Neural cell (in vitro differentiated cells): Measurements from ENCODE around the gene TLCD2. TPM values are rescaled to one million over a fixed set of nuclear protein-coding genes. Genes with fewer than 3 reads are reported as not detected.
"Not testable (repeated sequence)": the region's sequence is repeated elsewhere in the genome, so short reads cannot be mapped to it uniquely, and the experiment has no call there.

ENCODE experiments used
- H2AFZ ChIP-seq: fragments of 200-600, 300-800 bp; sonication (generic), shearing (Covaris generic); 2 replicates; pipeline ENCODE4 v1.6.0; 2014; ENCODE audit warnings: low read depth, mild to moderate bottlenecking, antibody characterized with exemption, low read length, moderate library complexity
- H3F3A ChIP-seq: fragments of 200-600 bp; shearing (Covaris generic); 2 replicates; pipeline ENCODE4 v1.6.1; 2016; ENCODE audit warnings: mild to moderate bottlenecking, moderate library complexity, mixed read lengths, antibody characterized with exemption, low read length; ENCODE audit not compliant: insufficient read depth, poor library complexity, severe bottlenecking
- H3K27ac ChIP-seq: fragments of 200-600, 300-800 bp; sonication (generic), shearing (Covaris generic); 2 replicates; pipeline ENCODE4 v1.5.1; 2014; ENCODE audit warnings: mild to moderate bottlenecking, low read length, moderate library complexity
- H3K27me3 ChIP-seq: fragments of 300-800, 200-600 bp; sonication (generic), shearing (Covaris generic); 2 replicates; pipeline ENCODE4 v1.6.0; 2014; ENCODE audit warnings: mild to moderate bottlenecking, low read depth, low read length, moderate library complexity; ENCODE audit not compliant: insufficient read depth
- H3K36me3 ChIP-seq: fragments of 300-800, 200-600 bp; sonication (generic), shearing (Covaris generic); 2 replicates; pipeline ENCODE4 v1.5.1; 2014; ENCODE audit warnings: mild to moderate bottlenecking, antibody characterized with exemption, low read length, moderate library complexity; ENCODE audit not compliant: insufficient read depth
- H3K4me2 ChIP-seq: fragments of 300-800, 200-600 bp; sonication (generic), shearing (Covaris generic); 2 replicates; pipeline ENCODE4 v1.6.0; 2014; ENCODE audit warnings: mild to moderate bottlenecking, low read length
- H3K4me3 ChIP-seq: fragments of 300-800, 200-600 bp; sonication (generic), shearing (Covaris generic); 2 replicates; pipeline ENCODE4 v1.5.1; 2014; ENCODE audit warnings: mild to moderate bottlenecking, low read length, moderate library complexity
- H3K79me2 ChIP-seq: fragments of 200-600 bp; shearing (Covaris generic); replicated peaks from 2 replicates; pipeline ENCODE4 v1.6.0; 2014; ENCODE audit warnings: mild to moderate bottlenecking, low read length, moderate library complexity; ENCODE audit not compliant: insufficient read depth
- H3K9ac ChIP-seq: fragments of 300-800, 200-600 bp; sonication (generic), shearing (Covaris generic); 2 replicates; pipeline ENCODE4 v1.6.1; 2016; ENCODE audit warnings: mild to moderate bottlenecking, low read length, mixed read lengths
- H3K9me2 ChIP-seq: fragments of 200-600 bp; shearing (Covaris generic); 2 replicates; pipeline ENCODE4 v1.6.1; 2016; ENCODE audit warnings: mild to moderate bottlenecking, low read length, mixed read lengths; ENCODE audit not compliant: insufficient read depth
- H3K9me3 ChIP-seq: fragments of 200-600, 300-800 bp; sonication (generic), shearing (Covaris generic); 2 replicates; pipeline ENCODE4 v1.6.1; 2016; ENCODE audit warnings: mild to moderate bottlenecking, mixed run types, low read length, moderate library complexity, mixed read lengths
- H4K20me1 ChIP-seq: fragments of 200-600 bp; shearing (Covaris generic); 2 replicates; pipeline ENCODE4 v1.6.1; 2016; ENCODE audit warnings: mild to moderate bottlenecking, mixed run types; ENCODE audit not compliant: insufficient read depth
- EP300 ChIP-seq: fragments of 450-650 bp; conservative IDR thresholded peaks from 2 replicates; pipeline ENCODE4 v1.6.1; 2014; ENCODE audit warnings: antibody characterized with exemption, mild to moderate bottlenecking, moderate library complexity; ENCODE audit not compliant: poor library complexity, severe bottlenecking
- EZH2 ChIP-seq: fragments of 200-600, 300-800 bp; shearing (Covaris generic), sonication (generic); IDR thresholded peaks from 2 replicates; pipeline ENCODE4 v1.6.1; 2014; ENCODE audit warnings: antibody characterized with exemption, low read length, borderline replicate concordance, mild to moderate bottlenecking; ENCODE audit not compliant: insufficient read depth, poor library complexity, severe bottlenecking
- MXI1 ChIP-seq: fragments of 450-650 bp; conservative IDR thresholded peaks from 2 replicates; pipeline ENCODE4 v1.6.1; 2014; ENCODE audit warnings: antibody characterized with exemption, mild to moderate bottlenecking; ENCODE audit not compliant: poor library complexity, severe bottlenecking
- POLR2AphosphoS5 ChIP-seq: IDR thresholded peaks from 2 replicates; pipeline ENCODE4 v1.6.1; 2012
- RAD21 ChIP-seq: fragments of 450-650 bp; conservative IDR thresholded peaks from 2 replicates; pipeline ENCODE4 v1.6.1; 2014; ENCODE audit warnings: antibody characterized with exemption, mild to moderate bottlenecking, moderate library complexity
- SMC3 ChIP-seq: fragments of 450-650 bp; conservative IDR thresholded peaks from 2 replicates; pipeline ENCODE4 v1.6.1; 2014; ENCODE audit warnings: antibody characterized with exemption, mild to moderate bottlenecking, moderate library complexity; ENCODE audit not compliant: poor library complexity
- TAF1 ChIP-seq: IDR thresholded peaks from 2 replicates; pipeline ENCODE4 v1.6.1; 2012; ENCODE audit warnings: low read depth
- polyA plus RNA-seq: library from polyadenylated mRNA; depleted of rRNA; stranded (reverse); fragments of >200 nt; gene quantifications from 2 replicates; pipeline ENCODE4 v1.2.3, GENCODE V29; 2014
- TF ChIP-seq, protein P1 (sequence below): fragments of 450-650 bp; IDR thresholded peaks from 2 replicates; pipeline ENCODE4 v1.5.1; 2014; ENCODE audit warnings: antibody characterized with exemption, mild to moderate bottlenecking, moderate library complexity; ENCODE audit not compliant: poor library complexity, severe bottlenecking
- TF ChIP-seq, protein P2 (sequence below): IDR thresholded peaks from 2 replicates; pipeline ENCODE4 v1.6.1; 2012; ENCODE audit warnings: borderline replicate concordance

TLCD2 gene
- polyA plus RNA-seq, 1 donor from 2014 or later = 0.14 TPM

DNA sequence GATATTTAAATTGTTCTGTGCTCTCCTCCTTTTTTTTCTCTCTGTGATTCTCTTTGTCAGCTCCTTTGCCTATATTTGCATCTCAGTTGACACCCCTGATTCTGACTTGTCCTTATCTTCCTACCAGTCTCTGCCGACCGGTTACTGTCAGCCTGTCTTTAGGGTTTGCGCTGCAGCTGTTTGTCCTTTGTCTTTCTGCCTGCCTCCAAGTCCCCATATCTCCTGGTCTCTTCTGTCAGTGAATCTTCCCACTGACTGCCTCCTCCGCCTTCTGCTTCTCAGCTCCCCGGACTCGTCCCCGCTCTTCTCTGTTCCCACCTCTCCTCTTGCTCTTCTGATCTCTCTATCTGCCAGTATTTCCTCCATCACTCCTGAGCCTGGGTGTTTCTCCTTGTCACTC is 5.2 kb downstream of the TLCD2 start:
- Histone ChIP-seq H3K9me2 (no peaks in the 10 kb centered on the region), H3K9me3 (no peaks in the 10 kb centered on the region), H3K27ac (no peak overlapping the region), H4K20me1 (no peaks in the 10 kb centered on the region), H3K4me2 (no peak overlapping the region), H3K27me3 (peaks cover 9% of the 10 kb centered on the region), H3K79me2 (no peaks in the 10 kb centered on the region), H3F3A (no peaks in the 10 kb centered on the region), H2AFZ (no peak overlapping the region), H3K36me3 (no peaks in the 10 kb centered on the region), H3K9ac (no peak overlapping the region), H3K4me3 (no peak overlapping the region)
- TF ChIP-seq SMC3 (no peak), RAD21 (no peak), EZH2 (no peak), EP300 (no peak), MXI1 (no peak)
- TF ChIP-seq, protein P1, sequence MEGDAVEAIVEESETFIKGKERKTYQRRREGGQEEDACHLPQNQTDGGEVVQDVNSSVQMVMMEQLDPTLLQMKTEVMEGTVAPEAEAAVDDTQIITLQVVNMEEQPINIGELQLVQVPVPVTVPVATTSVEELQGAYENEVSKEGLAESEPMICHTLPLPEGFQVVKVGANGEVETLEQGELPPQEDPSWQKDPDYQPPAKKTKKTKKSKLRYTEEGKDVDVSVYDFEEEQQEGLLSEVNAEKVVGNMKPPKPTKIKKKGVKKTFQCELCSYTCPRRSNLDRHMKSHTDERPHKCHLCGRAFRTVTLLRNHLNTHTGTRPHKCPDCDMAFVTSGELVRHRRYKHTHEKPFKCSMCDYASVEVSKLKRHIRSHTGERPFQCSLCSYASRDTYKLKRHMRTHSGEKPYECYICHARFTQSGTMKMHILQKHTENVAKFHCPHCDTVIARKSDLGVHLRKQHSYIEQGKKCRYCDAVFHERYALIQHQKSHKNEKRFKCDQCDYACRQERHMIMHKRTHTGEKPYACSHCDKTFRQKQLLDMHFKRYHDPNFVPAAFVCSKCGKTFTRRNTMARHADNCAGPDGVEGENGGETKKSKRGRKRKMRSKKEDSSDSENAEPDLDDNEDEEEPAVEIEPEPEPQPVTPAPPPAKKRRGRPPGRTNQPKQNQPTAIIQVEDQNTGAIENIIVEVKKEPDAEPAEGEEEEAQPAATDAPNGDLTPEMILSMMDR = no peak
- TF ChIP-seq, protein P2, sequence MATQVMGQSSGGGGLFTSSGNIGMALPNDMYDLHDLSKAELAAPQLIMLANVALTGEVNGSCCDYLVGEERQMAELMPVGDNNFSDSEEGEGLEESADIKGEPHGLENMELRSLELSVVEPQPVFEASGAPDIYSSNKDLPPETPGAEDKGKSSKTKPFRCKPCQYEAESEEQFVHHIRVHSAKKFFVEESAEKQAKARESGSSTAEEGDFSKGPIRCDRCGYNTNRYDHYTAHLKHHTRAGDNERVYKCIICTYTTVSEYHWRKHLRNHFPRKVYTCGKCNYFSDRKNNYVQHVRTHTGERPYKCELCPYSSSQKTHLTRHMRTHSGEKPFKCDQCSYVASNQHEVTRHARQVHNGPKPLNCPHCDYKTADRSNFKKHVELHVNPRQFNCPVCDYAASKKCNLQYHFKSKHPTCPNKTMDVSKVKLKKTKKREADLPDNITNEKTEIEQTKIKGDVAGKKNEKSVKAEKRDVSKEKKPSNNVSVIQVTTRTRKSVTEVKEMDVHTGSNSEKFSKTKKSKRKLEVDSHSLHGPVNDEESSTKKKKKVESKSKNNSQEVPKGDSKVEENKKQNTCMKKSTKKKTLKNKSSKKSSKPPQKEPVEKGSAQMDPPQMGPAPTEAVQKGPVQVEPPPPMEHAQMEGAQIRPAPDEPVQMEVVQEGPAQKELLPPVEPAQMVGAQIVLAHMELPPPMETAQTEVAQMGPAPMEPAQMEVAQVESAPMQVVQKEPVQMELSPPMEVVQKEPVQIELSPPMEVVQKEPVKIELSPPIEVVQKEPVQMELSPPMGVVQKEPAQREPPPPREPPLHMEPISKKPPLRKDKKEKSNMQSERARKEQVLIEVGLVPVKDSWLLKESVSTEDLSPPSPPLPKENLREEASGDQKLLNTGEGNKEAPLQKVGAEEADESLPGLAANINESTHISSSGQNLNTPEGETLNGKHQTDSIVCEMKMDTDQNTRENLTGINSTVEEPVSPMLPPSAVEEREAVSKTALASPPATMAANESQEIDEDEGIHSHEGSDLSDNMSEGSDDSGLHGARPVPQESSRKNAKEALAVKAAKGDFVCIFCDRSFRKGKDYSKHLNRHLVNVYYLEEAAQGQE = no peak

DNA sequence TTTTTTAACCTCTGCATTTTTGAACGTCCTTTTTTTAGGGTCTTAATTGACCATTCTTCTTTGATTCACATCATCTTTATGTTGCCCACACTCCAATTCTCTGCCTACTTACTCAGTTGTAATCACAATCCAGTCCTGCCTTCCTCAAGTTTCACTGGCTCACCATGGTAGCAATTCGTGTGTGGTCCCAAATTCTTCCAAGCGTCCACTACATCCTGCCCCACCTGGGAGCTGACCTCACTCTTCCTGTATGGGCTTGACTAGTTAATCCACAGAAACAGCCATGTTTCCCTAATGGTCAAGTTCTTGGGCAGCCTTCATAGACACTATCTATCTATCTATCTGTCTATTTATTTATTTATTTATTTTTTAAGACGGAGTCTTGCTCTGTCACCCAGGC is 7.1 kb downstream of the TLCD2 start:
- H2AFZ ChIP-seq = no peak overlapping the region
- H3K27ac ChIP-seq = no peak overlapping the region
- TF ChIP-seq, protein P1 = no peak
- no peak for TF ChIP-seq EZH2
- no peak for TF ChIP-seq RAD21
- TF ChIP-seq, protein P2 = no peak
- no peak for TF ChIP-seq EP300
- no peak for TF ChIP-seq POLR2AphosphoS5
- no peak for TF ChIP-seq TAF1
- TF ChIP-seq MXI1 = no peak
- TF ChIP-seq SMC3 = no peak
- H3K4me3 ChIP-seq = no peak overlapping the region
- H4K20me1 ChIP-seq = no peaks in the 10 kb centered on the region
- H3K27me3 ChIP-seq = no peaks in the 10 kb centered on the region
- H3K9me2 ChIP-seq = no peaks in the 10 kb centered on the region
- H3K9ac ChIP-seq = no peak overlapping the region
- H3K36me3 ChIP-seq = no peaks in the 10 kb centered on the region
- H3F3A ChIP-seq = no peaks in the 10 kb centered on the region
- no peaks in the 10 kb centered on the region for H3K79me2 ChIP-seq
- H3K4me2 ChIP-seq = no peak overlapping the region
- no peaks in the 10 kb centered on the region for H3K9me3 ChIP-seq

DNA sequence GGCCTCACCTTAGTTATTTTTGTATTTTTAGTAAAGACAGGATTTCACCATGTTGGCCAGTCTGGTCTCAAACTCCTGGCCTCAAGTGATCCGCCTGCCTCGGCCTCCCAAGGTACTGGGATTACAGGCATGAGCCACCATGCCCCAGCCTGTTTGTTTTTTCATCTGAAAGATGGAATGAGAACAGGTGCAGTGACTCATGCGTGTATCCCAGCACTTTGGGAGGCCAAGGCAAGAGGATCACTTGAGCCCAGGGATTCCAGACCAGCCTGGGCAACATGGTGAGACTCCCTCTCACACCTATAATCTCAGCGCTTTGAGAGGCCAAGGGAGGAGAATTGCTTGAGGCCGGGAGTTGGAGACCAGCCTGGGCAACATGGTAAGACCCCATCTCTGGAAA is 10.3 kb downstream of the TLCD2 start:
- H3K27ac ChIP-seq, H2AFZ ChIP-seq, H3K9me3 ChIP-seq, H4K20me1 ChIP-seq, H3K4me3 ChIP-seq, H3K9me2 ChIP-seq, H3F3A ChIP-seq, H3K9ac ChIP-seq, H3K27me3 ChIP-seq, H3K79me2 ChIP-seq, H3K36me3 ChIP-seq, H3K4me2 ChIP-seq: not testable (repeated sequence)
